Chondrocyte (in vitro differentiated cells): ENCODE results near the gene TMEM47. TPM values are rescaled to one million over a fixed set of nuclear protein-coding genes. Genes with fewer than 3 reads are reported as not detected.
A peak's percentile ranks its signal among the peaks of the same experiment; 100 is the strongest.

Experiments used
- DNase-seq: peaks from one replicate; pipeline ENCODE4 v3.0.0; 2021; ENCODE audit warnings: mixed read lengths, low spot score
- H3K27ac Mint-ChIP-seq: one replicate; pipeline ENCODE4 v1.8.0; 2021; ENCODE audit warnings: mild to moderate bottlenecking, moderate library complexity, mixed read lengths; ENCODE audit not compliant: unreplicated experiment
- H3K27me3 Mint-ChIP-seq: 2 replicates; pipeline ENCODE4 v1.8.0; 2021; ENCODE audit warnings: low read depth, mixed read lengths
- H3K36me3 Mint-ChIP-seq: 2 replicates; pipeline ENCODE4 v1.8.0; 2021; ENCODE audit warnings: low read depth, mixed read lengths
- H3K4me1 Mint-ChIP-seq: 2 replicates; pipeline ENCODE4 v1.8.0; 2021; ENCODE audit warnings: low read depth, mild to moderate bottlenecking, mixed read lengths
- H3K4me3 Mint-ChIP-seq: one replicate; pipeline ENCODE4 v1.8.0; 2021; ENCODE audit warnings: mild to moderate bottlenecking, moderate library complexity, mixed read lengths; ENCODE audit not compliant: unreplicated experiment
- H3K9me3 Mint-ChIP-seq: 2 replicates; pipeline ENCODE4 v1.8.0; 2021; ENCODE audit warnings: low read depth, mixed read lengths
- CTCF ChIP-seq: fragments of 200-600 bp; sonication (generic); IDR thresholded peaks from 2 replicates; pipeline ENCODE4 v1.5.0; 2021; ENCODE audit warnings: antibody characterized with exemption, mild to moderate bottlenecking, moderate library complexity
- total RNA-seq: library from RNA; stranded (reverse); gene quantifications from 3 replicates; pipeline ENCODE4 v1.2.1, GENCODE V29; 2021

Gene TMEM47
- total RNA-seq, 1 donor from 2014 or later, result 64.1 TPM

- H3K36me3 Mint-ChIP-seq, result peaks cover 5% of the 10 kb centered on the region
- H3K4me3 Mint-ChIP-seq, result no peak overlapping the region
- no peak overlapping the region for H3K27ac Mint-ChIP-seq
- H3K27me3 Mint-ChIP-seq, result no peaks in the 10 kb centered on the region
- no peak for DNase-seq
- H3K9me3 Mint-ChIP-seq, result peaks cover 15% of the 10 kb centered on the region
- peaks cover 5% of the 10 kb centered on the region for H3K4me1 Mint-ChIP-seq
- no peak for TF ChIP-seq CTCF
These were observed 70.7 kb downstream of the TMEM47 start for GRCh38 chrX:34586346-34586911.

GRCh38 chrX:34585561-34585960 lies 71.5 kb downstream of the TMEM47 start:
- no peak overlapping the region for H3K27ac Mint-ChIP-seq
- no peak for TF ChIP-seq CTCF
- peaks cover 5% of the 10 kb centered on the region for H3K36me3 Mint-ChIP-seq
- H3K27me3 Mint-ChIP-seq, result no peaks in the 10 kb centered on the region
- H3K9me3 Mint-ChIP-seq, result peaks cover 13% of the 10 kb centered on the region
- DNase-seq, result no peak
- no peak overlapping the region for H3K4me3 Mint-ChIP-seq
- peaks cover 5% of the 10 kb centered on the region for H3K4me1 Mint-ChIP-seq

GRCh38 chrX:34584781-34585180 lies 72.3 kb downstream of the TMEM47 start:
- Mint-ChIP-seq H3K27ac (no peak overlapping the region), H3K4me1 (peaks cover 5% of the 10 kb centered on the region), H3K9me3 (peaks cover 13% of the 10 kb centered on the region), H3K36me3 (peaks cover 5% of the 10 kb centered on the region), H3K27me3 (no peaks in the 10 kb centered on the region), H3K4me3 (no peak overlapping the region)
- DNase-seq, result no peak
- TF ChIP-seq CTCF, result no peak

- Mint-ChIP-seq H3K27ac (no peak overlapping the region), H3K4me3 (no peak overlapping the region)
These were observed 77.0 kb downstream of the TMEM47 start for GRCh38 chrX:34580069-34580468.

GRCh38 chrX:34578237-34578636 lies 78.8 kb downstream of the TMEM47 start:
- H3K27ac Mint-ChIP-seq, result no peak overlapping the region
- peaks cover 12% of the 10 kb centered on the region for H3K27me3 Mint-ChIP-seq
- no peak overlapping the region for H3K4me3 Mint-ChIP-seq
- no peaks in the 10 kb centered on the region for H3K9me3 Mint-ChIP-seq
- no peaks in the 10 kb centered on the region for H3K36me3 Mint-ChIP-seq
- DNase-seq, result no peak
- peak; percentile 93 for TF ChIP-seq CTCF
- H3K4me1 Mint-ChIP-seq, result no peaks in the 10 kb centered on the region

More at GRCh38 chrX:34580069-34580468, 77.0 kb downstream of the TMEM47 start:
- peaks cover 12% of the 10 kb centered on the region for H3K27me3 Mint-ChIP-seq
- H3K36me3 Mint-ChIP-seq, result no peaks in the 10 kb centered on the region
- no peak for TF ChIP-seq CTCF
- DNase-seq, result no peak
- H3K9me3 Mint-ChIP-seq, result no peaks in the 10 kb centered on the region
- H3K4me1 Mint-ChIP-seq, result peaks cover 2% of the 10 kb centered on the region
